Measurements from ENCODE around the gene CCDC24.

CCDC24 gene

DNA sequence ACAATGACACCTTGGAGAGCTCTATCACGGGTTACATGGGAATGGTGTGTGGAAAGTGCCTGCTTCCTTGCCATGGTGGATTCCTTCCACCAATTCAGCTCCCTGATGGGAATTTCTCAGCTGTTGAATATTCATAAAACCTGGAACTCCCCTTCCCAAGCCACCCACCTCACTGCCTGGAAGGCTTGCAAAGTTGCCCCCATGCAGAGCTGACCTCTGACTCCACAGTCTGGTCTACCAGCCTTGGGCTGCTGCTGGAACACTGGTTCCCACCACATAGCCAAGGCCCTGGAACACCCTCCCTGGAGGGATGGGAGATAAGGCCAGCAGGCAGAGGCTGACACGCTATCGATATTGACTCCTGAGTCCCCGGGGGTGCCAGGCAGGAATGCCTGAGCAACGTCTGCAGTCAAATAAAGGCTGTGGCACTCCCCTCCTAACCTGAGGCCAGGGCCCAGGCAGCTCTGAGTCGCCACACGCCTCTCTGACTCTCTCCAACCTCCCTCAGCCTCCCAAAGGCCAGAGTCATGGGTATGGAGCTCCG, 8.8 kb downstream of the CCDC24 start:
- DNase-seq, result no peak

DNA sequence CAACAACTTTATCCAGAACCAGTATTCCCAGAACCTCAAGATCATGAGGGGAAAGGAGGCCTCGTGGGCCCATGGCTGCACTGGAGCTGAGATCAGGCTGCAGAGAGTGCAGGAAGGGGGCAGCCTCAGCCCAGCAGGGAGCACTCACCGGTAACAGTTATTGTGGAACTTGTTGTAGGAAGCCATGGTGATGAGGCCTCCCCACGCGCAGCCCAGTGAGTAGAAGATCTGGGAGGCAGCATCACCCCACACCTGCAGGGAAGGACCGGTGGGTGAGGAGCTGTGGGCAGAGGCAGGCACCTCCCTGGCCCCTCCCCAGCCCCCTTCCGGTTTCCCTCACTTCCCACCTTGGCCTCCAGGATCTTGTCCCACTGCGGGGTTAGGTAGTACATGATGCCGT, 10.8 kb downstream of the CCDC24 start:
- no peak for DNase-seq

DNA sequence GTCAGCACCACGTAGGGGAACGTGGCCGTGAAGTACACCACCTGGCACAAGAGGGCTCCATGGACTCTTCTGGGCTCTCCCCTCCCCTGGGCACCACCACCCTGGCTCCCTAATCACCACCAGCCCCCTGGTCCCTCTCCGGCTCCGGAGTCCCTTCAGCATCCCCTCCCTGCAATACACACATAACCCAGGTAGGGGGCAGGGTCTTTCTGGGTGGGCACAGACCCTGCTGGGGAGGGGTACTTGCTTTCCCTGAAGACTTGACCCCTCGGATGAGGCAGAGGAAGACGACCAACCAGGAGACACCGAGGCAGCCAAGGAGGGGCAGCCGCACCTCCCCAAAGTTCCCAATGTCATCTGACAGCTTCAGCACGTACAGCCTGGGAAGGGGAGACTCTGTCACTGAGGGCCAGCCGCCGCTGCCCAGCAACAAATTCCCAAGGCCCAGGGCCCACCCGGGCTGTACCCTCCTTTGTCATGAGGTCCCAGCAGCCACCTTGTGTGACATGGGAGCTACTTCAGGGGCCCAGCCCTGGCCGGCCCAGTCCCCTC, 11.3 kb downstream of the CCDC24 start:
- no peak for DNase-seq

DNA sequence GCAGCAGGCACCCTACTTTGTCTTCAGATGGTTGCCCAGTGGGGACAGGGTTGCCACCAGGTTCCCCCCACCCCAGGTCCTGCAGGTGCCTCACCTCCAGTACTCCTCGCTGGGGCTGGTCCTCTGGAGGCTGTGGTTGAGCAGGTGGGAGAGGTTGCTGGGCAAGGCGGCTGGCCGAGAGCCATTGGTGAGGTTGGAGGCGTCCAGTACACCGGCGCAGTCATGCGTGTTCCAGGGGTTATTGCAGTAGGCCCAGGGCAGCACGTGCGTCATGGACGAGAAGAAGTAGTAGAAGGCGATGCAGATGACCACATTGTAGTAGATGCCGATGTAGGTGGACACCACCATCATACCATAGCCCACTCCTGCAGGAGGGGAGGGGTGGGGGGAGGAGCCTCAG, 16.9 kb downstream of the CCDC24 start:
- no peak for DNase-seq

DNA sequence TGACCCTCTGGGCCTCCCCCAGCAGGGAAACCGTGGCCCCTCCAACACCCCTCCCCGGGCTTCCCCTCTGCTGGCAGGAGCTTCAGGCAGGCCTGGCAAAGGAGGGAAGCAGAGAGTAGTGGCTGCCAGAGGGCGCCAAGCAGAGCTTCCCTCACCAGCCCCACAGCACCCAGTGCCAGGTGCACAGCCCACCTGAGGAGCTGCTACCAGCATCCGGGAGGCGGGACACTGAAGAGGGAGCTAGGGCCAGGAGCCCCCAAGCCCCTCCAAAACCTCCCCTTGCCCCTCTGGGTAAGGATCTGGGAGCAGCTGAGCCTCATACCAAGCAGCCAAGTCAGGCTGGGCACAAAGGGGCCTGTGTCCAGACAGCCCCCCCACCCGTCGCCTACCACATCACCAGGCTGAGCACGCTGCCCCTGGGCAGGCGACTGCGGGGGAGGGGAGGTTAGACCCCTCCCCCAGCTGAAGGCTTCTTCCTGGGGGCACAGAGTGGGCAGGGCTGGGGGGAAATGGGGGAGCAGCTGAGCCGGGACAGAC, 19.6 kb downstream of the CCDC24 start:
- DNase-seq, result no peak

DNA sequence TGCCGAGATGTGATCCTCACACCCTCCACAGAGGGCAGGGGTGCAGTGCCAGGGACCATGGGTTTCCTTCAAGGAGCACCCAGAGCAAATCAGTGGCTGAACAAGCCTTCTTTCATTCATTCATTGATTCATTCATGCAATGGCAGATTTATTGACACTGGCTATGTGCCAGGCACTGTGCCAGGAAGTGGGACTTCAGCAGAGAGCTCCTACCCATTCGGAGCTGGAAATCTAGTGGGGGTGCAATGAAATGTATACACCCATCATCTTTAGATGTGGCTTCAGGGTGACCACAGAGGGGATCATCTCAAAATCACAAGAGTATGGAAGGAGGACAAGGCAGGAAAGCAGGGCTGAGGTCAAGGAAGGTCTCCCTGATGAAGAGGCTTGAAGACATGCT, 21.0 kb downstream of the CCDC24 start:
- DNase-seq, result no peak

DNA sequence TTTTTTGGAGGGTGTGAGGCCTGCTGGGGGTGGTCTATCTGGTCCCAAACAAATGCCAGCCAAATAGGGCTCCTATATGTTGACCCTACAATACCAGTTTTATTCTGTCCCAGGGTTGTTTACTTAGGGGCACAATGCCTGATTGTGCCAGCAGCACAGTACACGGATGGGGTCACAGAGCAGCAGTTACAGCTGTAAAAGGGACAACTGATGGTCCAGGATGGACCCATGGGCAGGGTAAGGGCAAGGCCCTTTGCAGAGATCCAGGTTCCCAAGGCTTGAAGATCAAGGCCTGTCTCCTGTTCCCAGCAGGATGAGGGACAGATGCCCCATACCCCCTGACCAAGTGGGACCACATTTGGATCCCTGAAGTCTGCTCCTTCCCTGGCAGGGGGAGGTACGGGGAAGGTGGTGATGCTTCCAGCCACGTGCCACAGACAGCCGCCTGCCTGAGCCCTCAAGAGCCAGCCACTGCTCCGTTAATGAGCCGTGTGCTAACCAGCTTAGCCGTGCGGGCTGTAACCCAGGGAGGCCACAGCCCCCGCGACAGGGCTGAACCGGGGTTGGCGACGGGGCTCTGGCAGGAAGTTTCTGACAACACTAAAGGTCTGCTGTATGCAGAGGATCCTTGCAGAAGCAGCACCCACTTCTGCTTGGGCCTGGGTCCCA, 21.7 kb downstream of the CCDC24 start:
- no peak for DNase-seq

DNA sequence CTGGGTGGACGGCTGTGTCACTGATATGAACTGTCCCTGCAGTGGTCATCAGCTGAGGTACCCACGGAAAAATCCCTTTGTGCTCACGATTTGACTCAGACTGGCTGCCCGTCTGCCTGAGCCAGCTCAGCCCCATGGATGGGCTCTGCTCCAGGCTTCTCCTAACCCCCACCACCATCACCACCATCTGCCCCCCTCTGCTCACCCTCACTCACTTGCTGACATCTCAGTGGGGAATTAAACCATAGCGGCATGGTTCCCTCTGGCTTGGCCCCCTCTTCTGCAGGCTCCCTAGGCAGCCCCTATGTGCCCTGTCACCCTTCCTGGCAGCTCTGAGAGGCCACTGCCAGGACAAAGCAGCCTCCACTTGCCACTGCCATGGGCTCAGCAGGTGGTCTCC, 22.6 kb downstream of the CCDC24 start:
- DNase-seq, result no peak

DNA sequence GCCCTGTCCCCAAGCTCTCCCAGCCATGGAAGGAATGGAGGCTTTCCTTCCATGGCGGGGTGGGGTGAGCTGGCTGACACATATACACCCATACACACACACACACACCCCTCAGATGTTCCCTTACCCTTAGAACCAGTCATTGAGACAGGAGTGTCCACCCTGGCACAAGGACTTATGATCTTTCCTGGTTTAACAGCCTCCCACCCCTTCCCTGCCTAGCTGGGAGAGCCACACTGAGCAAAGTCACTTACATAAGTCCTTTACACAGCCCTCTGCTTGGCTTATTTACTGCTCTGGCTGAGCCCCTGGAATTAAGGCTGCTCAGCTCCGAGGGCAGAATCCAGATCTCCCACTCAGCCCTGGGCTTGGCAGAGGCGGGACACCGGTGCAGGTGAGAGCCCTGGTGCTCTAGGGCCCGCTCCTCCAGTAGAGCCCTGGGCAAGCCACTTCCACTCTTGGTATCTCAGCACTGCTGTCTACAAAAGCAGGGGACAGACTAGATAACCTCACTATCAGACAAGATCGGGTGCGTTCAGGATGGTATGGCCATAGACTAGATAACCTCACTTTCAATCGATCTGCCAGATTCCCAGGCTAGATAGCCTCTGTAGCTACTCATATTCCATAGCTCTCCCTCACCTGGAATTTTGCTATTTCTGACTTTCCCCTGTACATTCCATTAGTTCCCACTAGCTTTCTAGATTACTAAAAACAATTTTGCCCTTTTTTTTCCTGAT, 23.1 kb downstream of the CCDC24 start:
- no peak for DNase-seq

DNA sequence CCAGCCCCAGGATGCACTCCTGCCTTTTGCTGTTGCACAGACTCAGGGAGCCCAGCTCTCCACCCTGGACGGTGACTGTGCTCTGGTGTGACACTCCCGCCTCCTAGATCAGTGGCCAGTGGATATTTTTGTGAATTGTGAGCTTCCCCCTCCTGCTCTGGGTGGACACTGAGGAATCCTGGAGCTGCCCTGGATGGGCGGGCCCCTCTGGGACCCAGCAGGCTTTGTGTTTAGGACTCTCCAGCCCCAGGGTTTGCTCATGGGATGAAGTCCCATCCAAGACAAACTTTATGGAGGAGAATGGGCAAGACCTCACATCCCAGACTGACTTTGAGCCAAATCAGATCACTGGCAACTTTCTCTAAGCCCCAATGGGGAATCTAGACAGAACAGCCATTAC, 23.8 kb downstream of the CCDC24 start:
- no peak for DNase-seq

DNA sequence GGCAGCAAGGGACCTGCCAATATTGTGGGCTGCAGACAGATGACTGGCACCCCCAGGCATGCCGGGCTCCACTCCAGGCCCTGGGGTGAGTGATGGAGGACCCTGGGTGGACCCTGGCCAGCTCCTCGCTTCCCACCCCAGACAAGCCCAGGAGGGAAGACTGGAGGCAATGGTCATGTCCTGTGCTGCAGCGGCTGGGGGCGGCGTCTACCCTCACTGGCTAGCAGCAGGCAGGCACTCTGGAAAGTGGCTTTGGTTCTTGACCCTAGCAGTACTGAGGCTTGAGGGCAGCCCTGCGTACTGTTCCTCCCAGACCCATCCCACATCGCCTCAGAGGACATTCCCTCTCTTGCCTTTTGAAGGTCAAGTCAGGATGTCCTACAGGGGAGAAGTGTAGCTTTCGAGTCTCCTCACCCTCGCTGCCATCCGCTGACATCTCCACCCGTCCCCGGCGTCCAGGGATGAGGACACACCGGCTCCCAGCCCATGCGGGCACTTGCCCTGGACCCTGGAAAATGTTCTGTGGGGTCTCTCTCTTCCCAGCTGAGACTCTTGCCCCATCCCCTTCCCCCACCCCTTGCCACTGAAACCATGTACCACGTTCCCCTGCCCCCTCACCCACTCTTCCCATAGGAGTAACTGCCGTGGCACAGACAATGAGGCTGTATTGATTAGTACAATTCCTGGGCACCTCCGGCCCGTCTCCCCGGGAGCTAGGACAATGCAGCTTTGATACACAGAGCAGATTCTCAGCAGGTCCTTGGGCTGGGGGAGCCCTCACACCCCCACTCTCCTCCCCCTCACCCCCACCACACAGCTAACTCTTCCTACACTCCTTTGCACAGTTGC, 24.9 kb downstream of the CCDC24 start:
- DNase-seq, result no peak

DNA sequence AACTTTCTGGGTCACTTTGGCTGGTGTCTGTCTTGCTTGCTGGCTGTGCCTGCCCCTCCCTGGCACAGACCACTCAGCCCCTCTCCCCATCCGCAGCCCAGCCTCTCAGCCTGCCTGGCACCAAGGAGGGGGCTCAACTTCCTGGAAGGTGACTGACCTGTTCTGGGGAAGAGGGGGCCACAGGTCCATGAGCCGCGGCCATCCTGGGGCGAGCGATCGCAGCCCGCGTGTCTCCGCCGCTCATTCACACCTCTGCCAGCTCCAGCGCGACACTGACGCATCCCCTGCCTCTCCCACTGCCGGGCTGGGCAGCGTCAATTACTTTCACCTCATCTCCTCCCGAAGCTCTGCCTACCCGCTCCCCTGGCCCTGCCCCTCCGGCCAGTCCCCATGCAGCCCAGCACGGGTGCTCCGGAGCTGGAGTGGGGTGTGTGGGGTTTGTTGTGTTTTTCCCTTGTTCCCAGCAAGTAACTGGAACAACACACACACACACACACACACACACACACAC, 25.5 kb downstream of the CCDC24 start:
- no peak for DNase-seq

DNA sequence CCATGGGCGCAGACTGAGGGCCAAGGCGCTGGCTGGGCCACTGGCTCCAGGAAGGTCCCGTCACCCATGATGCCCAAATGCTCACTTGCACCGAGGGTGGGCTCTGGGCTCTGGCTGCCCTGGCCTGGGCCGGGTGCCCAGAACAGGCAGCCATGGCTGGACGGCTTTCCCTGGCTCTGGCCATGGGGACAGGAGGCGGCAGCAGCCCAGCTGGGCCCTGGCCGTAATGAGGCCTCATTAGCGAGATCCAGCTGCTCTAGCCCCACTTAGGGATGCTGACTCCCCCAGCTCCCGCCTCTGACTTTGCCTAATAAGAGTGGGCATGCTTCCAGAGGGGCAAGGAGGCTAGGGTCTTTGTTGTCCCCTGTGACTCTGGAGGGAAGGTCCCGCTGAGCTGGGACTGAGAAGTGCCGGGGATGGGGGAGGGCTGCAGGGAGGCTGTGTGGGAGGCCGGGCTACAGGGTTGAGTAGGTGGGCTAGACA, 28.1 kb downstream of the CCDC24 start:
- DNase-seq, result no peak

DNA sequence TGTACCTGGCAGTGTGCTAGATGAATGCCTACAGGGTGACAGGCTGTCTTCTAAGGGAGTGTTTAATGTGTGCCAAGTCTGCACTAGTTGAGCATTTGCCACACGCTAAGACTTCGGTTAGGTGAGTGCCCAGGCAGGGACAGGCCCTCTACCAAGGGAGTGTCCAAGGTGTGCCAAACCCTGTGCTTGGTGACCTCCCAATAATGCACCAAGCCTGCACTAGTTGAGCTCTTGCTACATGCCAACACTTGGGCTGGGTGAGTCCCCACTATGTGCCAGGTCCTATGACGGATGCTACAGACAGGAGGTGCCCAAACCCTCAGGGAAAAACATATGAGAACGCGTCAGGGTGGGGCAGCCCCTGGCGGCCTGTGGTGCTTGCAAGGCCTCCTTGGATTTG, 29.1 kb downstream of the CCDC24 start:
- no peak for DNase-seq

DNA sequence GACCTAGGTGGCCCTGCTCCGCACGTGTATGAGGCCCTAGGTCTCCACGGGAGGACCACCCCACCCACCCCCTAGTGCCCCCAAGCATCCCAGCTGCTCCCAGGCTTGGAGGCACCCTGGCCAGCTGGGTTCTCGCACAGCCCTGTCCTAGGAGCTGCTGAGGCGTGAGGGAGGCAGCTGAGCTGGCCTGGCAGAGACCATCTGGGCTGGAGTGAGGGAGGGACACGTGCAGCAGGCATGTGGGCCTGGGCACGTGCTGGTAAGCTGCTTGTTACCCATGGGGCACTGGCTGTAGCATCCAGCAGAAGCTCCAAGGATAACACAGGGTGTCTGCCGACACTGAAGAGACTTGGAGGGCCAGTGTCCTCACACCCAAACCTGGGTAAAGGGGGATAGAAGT, 29.8 kb downstream of the CCDC24 start:
- DNase-seq, result no peak

DNA sequence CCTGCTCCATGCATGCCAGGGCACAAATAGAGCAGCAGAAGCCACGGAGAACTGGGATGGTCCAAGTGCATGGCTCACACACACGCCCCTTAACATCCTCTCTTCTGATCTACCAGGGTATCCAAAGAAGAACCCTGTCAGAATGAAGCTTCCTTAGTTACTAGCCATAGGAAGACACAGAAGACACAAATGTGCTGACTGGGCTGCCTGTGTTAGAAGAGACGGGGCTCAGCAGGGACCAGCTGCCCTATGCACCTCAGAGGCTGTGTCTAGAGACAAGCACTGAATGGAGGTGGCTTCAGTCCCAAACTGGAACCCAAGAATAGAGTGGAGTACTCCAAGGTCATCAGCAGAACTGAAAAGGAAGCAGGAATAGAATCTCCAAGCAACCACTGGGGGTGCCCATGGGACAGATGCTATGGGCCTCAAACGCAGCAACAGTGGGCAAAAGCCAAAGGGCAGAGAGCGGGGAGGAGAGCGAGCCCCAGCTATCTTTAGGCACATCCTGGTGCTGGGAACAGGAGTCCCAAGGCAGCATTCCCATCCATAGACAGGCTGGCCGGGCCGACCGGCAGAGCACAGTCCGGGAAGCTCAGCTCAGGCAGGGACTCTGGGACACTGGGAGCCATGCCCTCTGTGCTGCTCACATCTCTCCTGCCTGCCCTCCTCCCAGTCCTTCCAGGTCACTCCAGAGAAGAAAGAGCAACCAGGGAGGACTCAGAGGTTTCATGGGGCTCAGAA, 30.4 kb downstream of the CCDC24 start:
- DNase-seq, result no peak

DNA sequence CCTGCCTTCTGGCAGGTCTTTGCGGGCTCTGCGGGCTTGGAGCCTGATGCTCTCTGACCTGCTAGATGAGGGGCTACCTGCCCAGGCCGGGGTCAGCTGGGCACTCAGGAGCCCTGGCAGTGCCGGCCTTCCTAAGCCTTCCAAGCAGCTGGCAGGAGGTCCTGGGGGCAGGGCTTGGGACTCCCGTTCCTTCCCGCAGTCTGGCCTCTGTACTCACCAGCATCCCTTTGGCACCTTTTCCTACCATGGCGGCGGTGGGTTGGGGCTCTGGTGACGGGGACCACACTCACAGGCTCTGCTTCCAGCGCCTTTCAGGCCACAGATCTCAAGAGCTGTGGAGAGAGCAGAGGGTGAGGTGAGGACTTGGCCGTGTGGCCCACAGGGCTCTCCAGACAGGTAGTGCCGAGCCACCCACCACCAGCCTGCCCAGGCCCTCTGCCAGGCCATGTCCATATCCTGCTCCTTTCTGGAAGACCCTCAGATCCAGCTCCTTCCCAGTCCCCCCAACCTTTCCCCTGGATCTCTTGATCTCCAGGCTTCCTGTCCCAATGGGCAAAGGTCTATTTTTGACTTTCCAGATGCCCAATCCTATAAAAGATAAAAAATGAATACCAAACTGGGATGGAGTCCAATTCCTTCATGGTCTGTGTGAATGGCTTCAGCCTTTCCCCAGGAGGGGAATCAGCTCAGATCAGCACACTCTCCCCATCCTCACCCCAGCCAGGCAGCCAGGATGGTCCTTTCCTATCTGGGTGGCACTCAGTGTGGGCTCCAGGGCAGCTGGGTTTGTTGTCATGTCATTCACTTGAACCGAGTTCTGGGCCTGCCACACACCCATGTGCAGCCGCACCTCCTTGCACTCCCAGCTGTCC, 32.9 kb downstream of the CCDC24 start:
- DNase-seq, result no peak

DNA sequence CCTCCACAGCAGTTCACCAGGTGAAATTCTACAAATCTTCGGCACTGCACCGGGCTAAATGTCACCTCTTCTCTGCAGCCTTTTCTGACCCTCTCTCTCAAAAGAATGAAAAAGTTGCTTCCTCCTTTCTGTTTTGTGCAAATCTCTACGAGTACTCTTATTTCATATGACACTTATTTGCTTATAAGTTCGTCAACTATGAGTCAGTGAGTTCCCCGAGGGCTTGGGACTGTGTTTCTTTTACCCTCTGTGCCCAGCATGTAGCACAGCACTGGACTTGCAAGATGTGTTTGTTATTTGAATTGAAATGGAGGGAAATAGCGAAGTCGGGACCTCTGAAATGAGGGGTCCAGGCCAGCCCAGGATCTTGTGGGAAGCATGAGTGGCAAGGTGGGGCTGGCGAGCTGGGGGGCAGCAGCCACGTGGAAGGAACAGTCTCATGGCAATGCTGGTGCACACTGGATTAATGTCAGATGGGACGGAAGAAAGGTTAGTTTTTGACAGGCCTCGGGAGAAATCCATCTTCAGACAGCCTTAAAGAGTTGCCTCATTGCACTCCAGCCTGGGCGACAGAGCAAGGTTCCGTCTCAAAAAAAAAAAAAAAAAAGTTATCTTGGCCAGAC, 33.6 kb downstream of the CCDC24 start:
- DNase-seq, result no peak

DNA sequence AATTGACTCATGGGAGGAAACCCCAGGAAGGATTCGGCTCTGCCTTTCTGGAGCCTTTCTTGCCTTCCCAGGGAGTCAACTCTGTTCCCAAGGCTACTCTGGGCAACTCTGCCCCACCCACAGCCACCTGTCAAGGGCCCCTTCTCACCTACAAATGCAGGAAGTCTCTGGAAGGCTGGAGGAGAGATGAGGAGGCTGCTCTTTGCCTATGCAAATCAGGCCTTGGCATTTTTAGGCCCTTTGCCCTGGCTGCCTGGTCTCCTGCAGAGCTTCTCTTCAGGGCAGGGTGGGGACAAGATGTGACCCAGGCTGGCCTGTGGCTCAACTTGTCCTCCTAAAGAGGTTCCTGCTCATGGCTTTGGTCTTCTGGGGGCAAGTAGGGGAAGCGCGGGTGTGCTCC, 34.4 kb downstream of the CCDC24 start:
- DNase-seq, result no peak

DNA sequence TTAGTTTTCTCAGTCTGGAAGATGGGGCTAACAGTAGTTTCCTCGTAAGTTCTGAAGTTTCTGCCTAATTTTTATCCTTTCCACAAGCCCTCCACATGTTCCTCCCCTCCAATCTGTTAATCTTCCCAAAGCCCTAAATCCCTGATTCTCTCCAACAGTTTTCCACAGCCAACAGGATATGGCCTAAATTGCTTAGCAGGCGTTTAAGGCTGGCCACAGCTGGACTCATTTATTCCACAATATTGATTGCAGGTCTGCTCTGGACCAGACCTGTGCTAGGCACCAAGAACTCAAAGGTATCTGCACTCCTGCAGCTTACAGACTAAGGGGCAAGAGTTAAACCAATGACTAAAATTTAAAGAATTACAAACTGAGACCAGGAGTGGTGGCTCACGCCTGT, 35.9 kb downstream of the CCDC24 start:
- no peak for DNase-seq
